Endodermal cell (in vitro differentiated cells): ENCODE data around the gene MEI1. TPM values are rescaled to one million over a fixed set of nuclear protein-coding genes. Genes with fewer than 3 reads are reported as not detected.

Experiments
- DNase-seq: peaks from one replicate; pipeline ENCODE4 v3.0.0-alpha.2; 2017
- H3K27ac ChIP-seq: 2 replicates; pipeline ENCODE4 v1.5.1; 2013; ENCODE audit warnings: mild to moderate bottlenecking, low read depth, low read length, moderate library complexity
- H3K27me3 ChIP-seq: 2 replicates; pipeline ENCODE4 v1.6.1; 2013; ENCODE audit warnings: mild to moderate bottlenecking, low read length, moderate library complexity; ENCODE audit not compliant: insufficient read depth, control insufficient read depth, poor library complexity, severe bottlenecking
- H3K36me3 ChIP-seq: 2 replicates; pipeline ENCODE4 v1.7.0; 2013; ENCODE audit warnings: mild to moderate bottlenecking, low read length, moderate library complexity; ENCODE audit not compliant: control insufficient read depth, insufficient read depth
- H3K4me1 ChIP-seq: one replicate; pipeline ENCODE4 v1.7.0; 2013; ENCODE audit warnings: low read length; ENCODE audit not compliant: control insufficient read depth, insufficient read depth
- H3K4me3 ChIP-seq: 2 replicates; pipeline ENCODE4 v1.5.1; 2013; ENCODE audit warnings: mild to moderate bottlenecking, low read length, moderate library complexity
- H3K9ac ChIP-seq: 2 replicates; pipeline ENCODE4 v1.6.1; 2013; ENCODE audit warnings: mild to moderate bottlenecking, low read length, moderate library complexity; ENCODE audit not compliant: poor library complexity, severe bottlenecking; ENCODE audit errors: extremely low read depth
- H3K9me3 ChIP-seq: 2 replicates; pipeline ENCODE4 v1.6.1; 2013; ENCODE audit warnings: mild to moderate bottlenecking, low read length, moderate library complexity; ENCODE audit not compliant: control insufficient read depth
- H3K27ac Mint-ChIP-seq: 2 replicates; pipeline ENCODE4 v1.8.0; 2020; ENCODE audit warnings: mixed read lengths
- H3K27me3 Mint-ChIP-seq: 2 replicates; pipeline ENCODE4 v1.8.0; 2021; ENCODE audit warnings: mild to moderate bottlenecking, mixed read lengths; ENCODE audit not compliant: insufficient read depth
- H3K36me3 Mint-ChIP-seq: 2 replicates; pipeline ENCODE4 v1.8.0; 2020; ENCODE audit warnings: low read depth, mixed read lengths
- H3K4me1 Mint-ChIP-seq: 2 replicates; pipeline ENCODE4 v1.8.0; 2020; ENCODE audit warnings: mixed read lengths
- H3K4me3 Mint-ChIP-seq: 2 replicates; pipeline ENCODE4 v1.8.0; 2020; ENCODE audit warnings: mild to moderate bottlenecking, moderate library complexity, mixed read lengths
- H3K9me3 Mint-ChIP-seq: 2 replicates; pipeline ENCODE4 v1.8.0; 2020; ENCODE audit warnings: mild to moderate bottlenecking, mixed read lengths
- WGBS, 2 experiments: methylation state at CpG; one replicate each; pipeline versions ENCODE4 v1.1.5 to v1.1.7; 2013; ENCODE audit warnings: missing lambda C conversion rate in 2 of 2, mixed read lengths in 1 of 2; ENCODE audit not compliant: insufficient coverage in 1 of 2, insufficient read length in 1 of 2; 5-methylcytosine and 5-hydroxymethylcytosine counted together
- total RNA-seq, 2 donors: library from RNA; stranded (reverse); fragmentation: NEBNext Ultra II Directional in 1 of 2; extraction: Animal tissue kit (Norgen Biotek cat#: 25700) in 1 of 2; gene quantifications; 2 replicates in 1 of 2; 3 replicates in 1 of 2; pipeline ENCODE4 v1.2.1, GENCODE V29; 2021
- TF ChIP-seq, protein P1 (sequence below): fragments of 200-600 bp; sonication (generic); conservative IDR thresholded peaks from 2 replicates; pipeline ENCODE4 v1.5.0; 2021; ENCODE audit warnings: antibody characterized with exemption, mild to moderate bottlenecking

The MEI1 gene
- total RNA-seq, 2 donors from 2014 or later = 1.2 to 1.5 TPM

- Histone ChIP-seq H3K9ac (no peak overlapping the region), H3K27ac (no peak overlapping the region), H3K4me3 (no peak overlapping the region), H3K36me3 (no peaks in the 10 kb centered on the region), H3K4me1 (peaks cover 6% of the 10 kb centered on the region), H3K9me3 (no peaks in the 10 kb centered on the region), H3K27me3 (peaks cover 36% of the 10 kb centered on the region)
- TF ChIP-seq, protein P1, sequence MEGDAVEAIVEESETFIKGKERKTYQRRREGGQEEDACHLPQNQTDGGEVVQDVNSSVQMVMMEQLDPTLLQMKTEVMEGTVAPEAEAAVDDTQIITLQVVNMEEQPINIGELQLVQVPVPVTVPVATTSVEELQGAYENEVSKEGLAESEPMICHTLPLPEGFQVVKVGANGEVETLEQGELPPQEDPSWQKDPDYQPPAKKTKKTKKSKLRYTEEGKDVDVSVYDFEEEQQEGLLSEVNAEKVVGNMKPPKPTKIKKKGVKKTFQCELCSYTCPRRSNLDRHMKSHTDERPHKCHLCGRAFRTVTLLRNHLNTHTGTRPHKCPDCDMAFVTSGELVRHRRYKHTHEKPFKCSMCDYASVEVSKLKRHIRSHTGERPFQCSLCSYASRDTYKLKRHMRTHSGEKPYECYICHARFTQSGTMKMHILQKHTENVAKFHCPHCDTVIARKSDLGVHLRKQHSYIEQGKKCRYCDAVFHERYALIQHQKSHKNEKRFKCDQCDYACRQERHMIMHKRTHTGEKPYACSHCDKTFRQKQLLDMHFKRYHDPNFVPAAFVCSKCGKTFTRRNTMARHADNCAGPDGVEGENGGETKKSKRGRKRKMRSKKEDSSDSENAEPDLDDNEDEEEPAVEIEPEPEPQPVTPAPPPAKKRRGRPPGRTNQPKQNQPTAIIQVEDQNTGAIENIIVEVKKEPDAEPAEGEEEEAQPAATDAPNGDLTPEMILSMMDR = no peak
- no peak for DNase-seq
- Mint-ChIP-seq H3K4me3 (no peak overlapping the region), H3K27me3 (peaks cover 45% of the 10 kb centered on the region), H3K9me3 (no peaks in the 10 kb centered on the region), H3K4me1 (peaks cover 19% of the 10 kb centered on the region), H3K27ac (no peak overlapping the region), H3K36me3 (no peaks in the 10 kb centered on the region)
- WGBS, 2 experiments = 83 to 85% methylated on average over 3 of the region's 3 CpGs
Observed at GRCh38 chr22:41745968-41746367, 46.7 kb downstream of the MEI1 start.

- Mint-ChIP-seq H3K27ac (no peak overlapping the region), H3K27me3 (peaks cover 37% of the 10 kb centered on the region), H3K36me3 (no peaks in the 10 kb centered on the region), H3K4me1 (peaks cover 21% of the 10 kb centered on the region), H3K9me3 (no peaks in the 10 kb centered on the region), H3K4me3 (no peak overlapping the region)
- H3K27me3 ChIP-seq = peaks cover 28% of the 10 kb centered on the region
- H3K27ac ChIP-seq = no peak overlapping the region
- 0 to 7% methylated on average over 1 to 3 of the region's 3 CpGs for WGBS, 2 experiments
- no peak overlapping the region for H3K9ac ChIP-seq
- TF ChIP-seq, protein P1 = peak; percentile 90
- peaks cover 6% of the 10 kb centered on the region for H3K4me1 ChIP-seq
- H3K4me3 ChIP-seq = no peak overlapping the region
- DNase-seq = peak; percentile 93
- no peaks in the 10 kb centered on the region for H3K36me3 ChIP-seq
- no peaks in the 10 kb centered on the region for H3K9me3 ChIP-seq
Observed at GRCh38 chr22:41746567-41747400, 47.5 kb downstream of the MEI1 start.

GRCh38 chr22:41752011-41752970 lies 53.0 kb downstream of the MEI1 start:
- no peak overlapping the region for H3K27ac Mint-ChIP-seq
- no peaks in the 10 kb centered on the region for H3K9me3 Mint-ChIP-seq
- Histone ChIP-seq H3K27ac (no peak overlapping the region), H3K9me3 (no peaks in the 10 kb centered on the region), H3K36me3 (no peaks in the 10 kb centered on the region), H3K4me1 (peaks cover 6% of the 10 kb centered on the region), H3K27me3 (no peaks in the 10 kb centered on the region), H3K4me3 (no peak overlapping the region), H3K9ac (no peak overlapping the region)
- TF ChIP-seq, protein P1 = no peak
- peaks cover 28% of the 10 kb centered on the region for H3K4me1 Mint-ChIP-seq
- 91 to 92% methylated on average over 3 to 5 of the region's 5 CpGs for WGBS, 2 experiments
- H3K4me3 Mint-ChIP-seq = no peak overlapping the region
- no peaks in the 10 kb centered on the region for H3K36me3 Mint-ChIP-seq
- no peak for DNase-seq
- H3K27me3 Mint-ChIP-seq = peaks cover 5% of the 10 kb centered on the region
